GM19043 (cell line): ENCODE measurements around the gene VTI1A.

Experiments used
- ATAC-seq: cut with Tn5 transposase; IDR thresholded peaks from one replicate; pipeline ENCODE4 v1.9.1; 2021; ENCODE audit warnings: low read depth; ENCODE audit not compliant: unreplicated experiment

Gene VTI1A

GRCh38 chr10:112816891-112817290, 369.9 kb downstream of the VTI1A start:
- no peak for ATAC-seq

DNA sequence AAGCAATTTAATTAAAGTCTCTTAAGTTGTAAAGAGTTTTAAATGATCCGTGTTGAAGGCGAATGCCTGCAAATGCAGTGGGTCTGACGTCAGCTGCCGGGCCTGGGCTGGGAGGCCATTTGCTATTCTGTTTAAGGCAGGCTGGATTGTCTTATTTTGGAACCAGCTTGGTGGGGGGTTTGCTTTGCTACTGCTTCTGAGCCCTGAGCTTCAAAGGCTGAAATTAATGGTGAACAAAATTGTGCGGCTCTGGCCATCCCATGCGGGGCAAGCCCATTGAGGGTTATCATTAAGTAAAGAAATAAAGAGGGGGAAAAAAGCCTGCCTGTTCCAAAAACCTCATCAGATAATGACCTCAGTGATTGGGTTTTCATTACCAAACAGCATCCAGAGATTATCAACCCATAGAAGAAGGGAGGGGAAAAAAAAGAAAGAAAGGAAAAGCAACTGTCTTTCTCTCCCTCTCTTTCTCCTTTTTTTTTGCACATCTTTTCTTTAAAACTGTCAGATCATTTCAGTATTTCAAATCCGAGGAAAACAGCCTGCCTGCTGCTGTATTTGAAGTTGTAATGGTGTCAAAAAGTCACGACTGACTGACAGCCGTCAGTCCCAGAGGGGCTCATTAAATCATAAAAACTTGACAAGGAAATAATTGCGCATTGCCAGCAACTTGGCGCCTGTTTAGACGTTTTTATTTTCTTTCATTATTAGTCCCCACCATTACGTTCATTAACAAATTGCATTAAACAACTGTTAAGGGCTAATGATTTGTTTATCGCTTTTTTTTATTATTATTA, 371.2 kb downstream of the VTI1A start:
- no peak for ATAC-seq

DNA sequence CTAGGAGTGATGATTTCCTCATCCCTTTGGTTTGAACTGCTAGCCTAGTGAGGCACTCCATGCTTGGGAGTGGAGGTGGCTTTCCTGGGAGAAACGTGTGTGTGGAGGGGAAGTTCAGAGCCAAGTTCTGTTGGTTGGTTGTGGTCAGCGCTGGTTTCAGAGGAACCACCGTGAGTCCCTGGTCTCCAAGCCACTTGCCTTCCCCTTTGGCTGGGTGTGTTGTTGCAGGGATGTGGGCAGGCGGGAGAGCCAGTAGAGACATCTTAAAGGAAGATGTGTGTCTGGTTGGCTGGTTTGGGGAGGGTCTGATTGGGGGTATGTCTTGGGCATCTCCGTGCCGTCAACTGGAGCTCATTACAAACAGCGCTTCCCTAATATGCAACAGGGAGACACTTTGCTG, 372.2 kb downstream of the VTI1A start:
- no peak for ATAC-seq

DNA sequence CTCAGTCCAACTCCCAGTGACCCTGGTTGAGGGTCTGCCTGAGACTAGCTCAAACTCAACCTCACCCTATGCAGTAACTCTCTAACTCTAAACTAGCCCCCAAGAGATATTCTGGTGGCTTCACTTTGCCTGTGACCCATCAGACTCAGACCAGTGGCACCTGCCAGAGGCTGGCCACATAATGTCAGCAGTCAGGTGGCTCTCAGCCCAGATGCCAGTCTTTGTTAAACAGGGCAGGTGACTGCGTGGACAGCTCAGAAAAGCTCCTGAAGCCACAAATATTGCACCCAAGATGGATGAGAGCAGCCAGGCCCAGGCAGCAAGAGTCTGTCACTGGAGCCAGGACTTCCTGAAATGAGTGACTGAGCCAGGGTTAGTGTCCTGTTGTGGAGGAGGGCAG, 373.3 kb downstream of the VTI1A start:
- no peak for ATAC-seq

- ATAC-seq, result no peak
Measured at GRCh38 chr10:112821038-112821437, 374.0 kb downstream of the VTI1A start.

DNA sequence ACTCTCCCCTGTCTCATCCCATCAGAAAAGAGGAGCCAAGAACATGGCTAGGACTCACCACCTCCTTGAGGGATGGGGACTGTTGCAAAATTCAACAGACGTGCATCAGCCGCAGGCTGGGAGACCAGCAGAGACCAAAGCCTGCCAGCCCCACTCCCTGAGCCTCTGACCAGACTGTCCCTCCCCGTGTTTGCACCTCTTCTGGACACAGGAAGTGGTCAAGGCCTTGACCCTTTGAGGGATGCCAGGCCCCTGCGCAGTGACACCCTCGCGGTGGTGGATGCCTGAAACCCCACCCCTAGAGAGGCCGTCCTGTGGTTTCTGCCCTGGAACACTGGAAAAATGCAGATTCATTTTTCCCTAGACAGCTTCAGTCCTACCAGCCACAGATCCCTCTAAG, 374.6 kb downstream of the VTI1A start:
- no peak for ATAC-seq

DNA sequence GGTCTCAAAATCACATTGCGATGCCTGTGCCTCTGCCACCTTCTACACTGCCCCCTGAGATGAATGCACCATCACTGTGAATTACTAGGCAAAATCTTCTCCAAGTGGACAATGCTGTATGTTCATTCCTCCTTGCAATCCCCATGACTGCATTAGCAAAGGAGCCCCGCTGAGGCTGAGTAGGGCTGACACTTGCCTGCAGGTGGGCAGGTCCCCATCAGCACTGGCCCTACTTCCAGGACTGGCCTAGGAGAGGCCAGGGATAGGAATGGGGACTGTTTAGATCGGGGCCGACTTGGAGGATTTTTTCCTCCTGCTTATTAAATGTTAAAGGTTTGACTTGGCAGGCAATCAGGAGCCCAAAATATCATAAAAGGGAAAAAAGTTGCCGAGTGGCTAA, 376.0 kb downstream of the VTI1A start:
- no peak for ATAC-seq

GRCh38 chr10:112823604-112824003, 376.6 kb downstream of the VTI1A start:
- ATAC-seq, result no peak

DNA sequence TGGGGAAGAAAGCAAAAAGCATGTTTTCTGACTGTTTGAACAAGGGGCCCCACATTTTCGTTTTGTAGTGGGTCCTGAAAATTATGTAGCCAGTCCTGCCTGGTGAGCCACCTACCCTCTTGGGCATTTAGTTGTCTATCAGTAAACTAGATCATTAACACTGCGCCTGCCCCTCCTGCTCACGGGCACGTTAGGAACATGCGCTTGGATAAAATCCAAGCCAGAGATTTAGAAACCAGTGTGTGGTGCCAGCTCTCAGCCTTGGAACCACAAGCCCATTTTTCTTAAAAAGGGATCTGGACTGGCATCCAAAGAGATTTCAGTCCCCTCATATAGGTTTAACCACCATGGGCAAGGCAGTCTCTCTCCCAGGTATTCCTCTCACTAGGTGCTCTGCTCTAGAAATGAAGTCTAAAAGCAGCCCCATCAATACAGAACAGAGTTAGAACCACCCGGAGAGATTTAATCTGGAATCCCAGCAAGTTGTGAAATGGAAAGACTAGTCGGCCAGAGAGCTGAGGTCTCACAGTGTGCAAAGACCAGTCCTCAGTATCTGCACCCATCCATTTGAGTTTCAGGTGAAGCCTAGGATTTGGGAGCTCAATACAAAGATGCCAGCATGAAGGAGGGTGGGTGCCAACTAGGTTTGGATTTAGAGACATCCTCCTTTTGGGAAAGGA, 379.1 kb downstream of the VTI1A start:
- no peak for ATAC-seq

DNA sequence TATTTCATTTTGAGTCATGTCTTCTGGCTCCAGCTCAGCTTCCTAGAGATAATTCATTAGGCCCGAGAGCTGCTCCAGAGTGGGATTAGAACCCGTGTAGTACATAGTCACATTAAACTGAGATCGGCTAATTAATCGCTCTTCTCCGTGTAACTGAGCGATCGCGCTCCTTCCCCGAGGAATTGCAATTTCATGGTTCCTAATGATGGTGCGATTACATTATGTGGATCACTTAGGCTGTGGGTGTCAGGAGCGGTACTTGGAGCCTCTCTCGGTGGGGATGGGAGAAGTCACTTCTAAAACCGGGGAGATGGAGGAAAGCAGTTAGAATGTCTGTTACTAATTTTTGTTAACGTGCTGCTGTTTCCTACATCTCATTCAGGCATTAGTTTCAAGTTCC, 380.1 kb downstream of the VTI1A start:
- ATAC-seq, result no peak

DNA sequence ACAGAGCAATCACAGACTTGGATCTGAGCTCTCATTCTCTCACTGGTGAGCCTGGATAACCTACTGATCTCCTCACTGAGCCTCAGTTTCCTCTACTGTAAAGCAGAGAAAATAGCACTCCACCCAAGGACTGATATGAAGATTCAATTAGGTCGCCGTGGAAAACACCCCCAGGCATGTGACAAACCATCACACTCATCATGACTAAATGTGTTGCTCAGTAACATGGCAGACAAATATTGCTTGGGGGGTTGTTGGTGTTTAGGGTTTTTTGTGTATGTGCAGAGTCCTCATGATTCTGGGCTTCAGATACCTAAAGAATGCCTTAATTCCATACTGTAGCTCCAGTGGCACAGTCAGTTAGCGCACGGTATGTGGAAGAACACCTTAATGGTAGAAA, 380.9 kb downstream of the VTI1A start:
- no peak for ATAC-seq

DNA sequence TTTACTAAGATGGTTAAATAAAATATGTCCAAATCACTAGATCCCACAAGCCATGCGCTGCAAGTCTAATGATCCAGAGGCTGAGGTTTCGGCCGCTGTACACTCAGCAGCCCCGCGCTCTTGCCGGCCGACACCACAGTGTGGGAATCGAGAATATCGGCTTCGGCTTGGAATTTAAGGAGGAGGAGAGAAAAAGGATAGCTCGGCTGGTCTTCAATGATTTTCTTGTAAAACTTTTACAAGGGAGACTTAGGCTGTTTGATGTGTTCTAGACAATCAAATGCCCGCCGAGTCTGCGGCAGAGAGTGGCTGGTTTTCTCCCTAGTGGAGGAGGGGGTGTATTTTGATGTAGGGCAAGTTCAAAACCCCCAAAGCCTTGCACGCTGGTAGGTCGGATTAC, 384.8 kb downstream of the VTI1A start:
- ATAC-seq, result no peak

DNA sequence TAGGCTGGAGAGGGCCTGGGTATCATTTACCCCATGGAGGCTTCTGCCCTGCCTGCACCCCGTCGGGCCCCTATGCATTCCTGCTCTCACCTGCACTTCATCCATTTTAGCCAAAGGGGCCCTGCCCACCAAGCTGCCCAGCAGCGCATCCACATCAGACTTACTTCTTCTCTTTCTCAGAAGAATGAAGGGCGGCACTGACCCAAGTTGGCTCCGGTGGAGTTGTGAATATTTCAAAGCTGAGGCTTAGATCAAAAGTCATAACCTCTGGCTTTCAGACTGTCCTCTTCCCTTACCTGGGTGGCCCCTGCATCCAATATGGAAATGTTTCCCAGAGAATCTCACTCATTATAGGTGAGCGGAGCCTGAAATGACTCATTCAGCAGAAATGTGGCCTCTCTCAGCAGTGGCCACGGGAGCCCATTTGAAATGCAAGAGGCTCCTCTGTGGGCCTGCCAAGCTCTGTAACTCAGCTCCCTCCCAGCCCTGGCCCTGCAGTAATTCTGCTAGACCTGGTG, 385.4 kb downstream of the VTI1A start:
- no peak for ATAC-seq

DNA sequence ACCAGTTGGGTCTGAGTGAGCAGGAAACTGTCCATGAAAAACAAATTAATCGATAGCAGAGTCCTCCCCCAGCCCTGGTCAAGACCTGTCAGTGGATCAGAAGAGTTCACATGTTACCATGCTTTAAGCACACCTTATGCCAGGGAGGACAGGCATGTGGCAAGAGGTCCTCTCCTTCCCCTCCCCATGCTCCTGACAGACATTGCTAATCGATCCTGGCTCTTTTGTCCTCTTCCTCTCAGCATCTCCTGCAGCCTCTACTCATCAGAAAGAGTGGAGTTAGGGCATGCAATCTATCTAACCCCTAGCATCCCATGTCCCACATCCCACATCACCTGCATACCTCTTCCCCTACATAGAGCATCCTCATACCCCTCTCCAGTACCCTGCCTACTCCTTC, 385.9 kb downstream of the VTI1A start:
- ATAC-seq, result no peak

GRCh38 chr10:112834751-112835181, 387.8 kb downstream of the VTI1A start:
- ATAC-seq, result no peak

GRCh38 chr10:112835217-112835715, 388.3 kb downstream of the VTI1A start:
- ATAC-seq, result no peak

DNA sequence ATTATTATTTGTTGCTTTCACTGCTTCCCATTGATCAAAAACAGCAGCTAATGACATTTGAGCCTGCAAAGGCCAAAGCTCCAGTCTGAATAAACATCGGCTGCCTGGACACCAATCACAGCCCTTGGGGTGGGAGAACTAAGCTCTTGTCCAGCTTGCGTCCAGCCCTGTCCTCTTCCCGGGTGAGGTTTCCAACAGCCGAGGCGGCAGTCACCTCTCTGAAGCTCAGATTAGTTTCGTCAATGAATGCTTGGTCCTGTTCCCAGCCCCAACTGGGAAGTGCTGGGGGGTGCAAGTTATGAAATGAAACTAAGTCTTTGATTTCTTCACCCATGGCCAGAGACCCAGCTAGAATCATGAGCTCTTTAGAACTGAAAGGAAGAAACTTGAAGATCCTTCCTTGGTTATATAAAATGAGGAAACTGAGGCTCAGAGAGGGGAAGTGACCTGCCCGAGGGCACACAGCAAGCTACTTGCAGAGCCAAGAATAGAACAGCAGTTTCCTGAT, 389.0 kb downstream of the VTI1A start:
- no peak for ATAC-seq

DNA sequence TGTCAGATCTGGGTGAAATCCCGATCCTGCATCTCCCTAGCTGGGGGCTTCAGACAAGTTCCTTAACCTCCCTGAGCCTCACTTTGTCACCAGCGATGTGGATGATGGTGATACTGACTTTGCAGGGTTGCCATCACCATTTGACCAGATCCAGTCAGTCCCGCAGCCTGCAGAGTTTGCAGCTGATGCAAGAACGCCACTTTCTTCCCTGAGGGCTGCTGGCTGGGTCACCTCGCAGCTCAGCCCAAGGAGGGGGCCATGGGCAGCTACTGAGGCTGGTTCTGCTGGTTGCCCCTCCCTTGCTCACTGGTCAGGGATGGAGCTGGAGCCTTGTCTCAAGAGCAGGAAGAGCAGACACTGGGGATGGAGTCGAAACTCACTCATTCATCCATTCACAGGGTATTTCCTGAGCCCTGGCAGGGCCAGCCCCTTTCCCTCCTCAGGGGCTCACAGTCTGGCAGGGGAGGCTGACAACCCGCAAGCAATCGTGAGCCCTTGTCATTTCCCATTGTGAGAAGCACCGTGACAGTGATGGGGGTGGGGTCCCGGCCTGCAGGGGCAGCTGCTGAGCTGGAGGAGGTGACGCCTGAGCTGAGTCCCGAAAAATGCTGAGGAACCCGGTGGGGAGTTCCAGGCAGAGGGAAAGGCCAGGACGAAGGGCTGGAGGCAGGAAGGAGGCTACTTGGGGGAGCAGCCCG, 391.9 kb downstream of the VTI1A start:
- no peak for ATAC-seq

DNA sequence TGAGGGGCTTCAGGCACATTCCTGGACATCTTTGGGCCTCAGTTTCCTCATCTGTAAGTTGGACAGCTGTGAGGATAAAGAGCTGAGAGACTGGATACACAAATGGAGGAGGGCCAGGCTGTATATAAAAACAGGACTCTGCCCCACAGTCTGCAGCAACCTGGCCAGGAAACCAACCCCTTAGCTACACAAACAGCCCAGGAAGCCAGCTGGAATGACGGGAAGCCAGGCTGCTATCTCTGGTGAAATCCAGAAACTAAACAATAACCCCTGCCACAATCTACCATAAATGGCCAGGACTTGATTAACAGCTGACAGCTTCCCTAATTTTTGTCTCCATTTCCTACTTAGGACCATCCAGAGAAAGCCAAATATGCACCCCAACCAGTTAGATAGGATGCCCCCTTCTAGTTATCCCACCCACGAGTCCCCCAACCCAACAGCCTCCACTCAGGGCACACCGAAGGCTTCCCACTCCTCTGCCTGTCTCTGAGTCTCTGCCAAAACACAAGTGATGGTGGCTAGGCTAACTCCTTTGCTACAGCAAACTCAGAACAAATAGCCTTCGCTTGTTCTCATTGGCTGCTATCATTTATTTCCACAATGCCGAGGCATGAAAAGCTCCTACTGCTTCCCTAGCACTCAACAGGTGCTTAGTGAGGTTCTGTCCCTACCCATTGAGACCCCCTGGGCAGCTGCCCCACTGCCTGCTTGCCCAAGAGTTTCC, 393.1 kb downstream of the VTI1A start:
- ATAC-seq, result no peak

- no peak for ATAC-seq
Measured at GRCh38 chr10:112841549-112841948, 394.5 kb downstream of the VTI1A start.
